ENCODE measurements around the gene POU1F1. TPM values are rescaled to one million over a fixed set of nuclear protein-coding genes. Genes with fewer than 3 reads are reported as not detected.
"Not testable (repeated sequence)": the region's sequence is repeated elsewhere in the genome, so short reads cannot be mapped to it uniquely, and the experiment has no call there.

The POU1F1 gene
- total RNA-seq, result not detected in 2 replicates

GRCh38 chr3:87276484-87276883, at the start of gene POU1F1:
Gene POU1F1 (minus strand): TSS chr3:87276584. CDS start chr3:87276462, 122 bp downstream.
- intact Hi-C loops (cut with micrococcal nuclease), result no loop called here

GRCh38 chr3:87324609-87325008, 48.2 kb upstream of the POU1F1 start:
- intact Hi-C loops (cut with micrococcal nuclease), result no loop called here

- intact Hi-C loops (cut with micrococcal nuclease), result no loop called here
Observed at GRCh38 chr3:87320756-87321626, 44.6 kb upstream of the POU1F1 start.

- intact Hi-C loops (cut with micrococcal nuclease), result no loop called here
Observed at GRCh38 chr3:87318617-87319021, 42.2 kb upstream of the POU1F1 start.

GRCh38 chr3:87317779-87318178, 41.4 kb upstream of the POU1F1 start:
- intact Hi-C loops (cut with micrococcal nuclease), result no loop called here

GRCh38 chr3:87313641-87314040, 37.3 kb upstream of the POU1F1 start:
- intact Hi-C loops (cut with micrococcal nuclease), result no loop called here

- intact Hi-C loops (cut with micrococcal nuclease), result no loop called here
Observed at GRCh38 chr3:87311309-87311708, 34.9 kb upstream of the POU1F1 start.

- intact Hi-C loops (cut with micrococcal nuclease), result no loop called here
Observed at GRCh38 chr3:87309601-87310000, 33.2 kb upstream of the POU1F1 start.

GRCh38 chr3:87307805-87308204, 31.4 kb upstream of the POU1F1 start:
- intact Hi-C loops (cut with micrococcal nuclease), result no loop called here

- intact Hi-C loops (cut with micrococcal nuclease), result no loop called here
Observed at GRCh38 chr3:87305517-87305916, 29.1 kb upstream of the POU1F1 start.

- intact Hi-C loops (cut with micrococcal nuclease), result not testable (repeated sequence)
Observed at GRCh38 chr3:87305031-87305430, 28.6 kb upstream of the POU1F1 start.

GRCh38 chr3:87298111-87298718, 21.8 kb upstream of the POU1F1 start:
- intact Hi-C loops (cut with micrococcal nuclease), result loop anchor here (1.0 to 10.0 kb wide), 7 partner anchors 36 to 882 kb away; partner anchors contain the start of gene HTR1F

- intact Hi-C loops (cut with micrococcal nuclease), result no loop called here
Observed at GRCh38 chr3:87288446-87288845, 12.1 kb upstream of the POU1F1 start.

- intact Hi-C loops (cut with micrococcal nuclease), result no loop called here
Observed at GRCh38 chr3:87287011-87287410, 10.6 kb upstream of the POU1F1 start.

GRCh38 chr3:87272718-87273341, 3.6 kb downstream of the POU1F1 start:
- intact Hi-C loops (cut with micrococcal nuclease), result no loop called here

GRCh38 chr3:87270908-87271700, 5.3 kb downstream of the POU1F1 start:
- intact Hi-C loops (cut with micrococcal nuclease), result loop anchor here (1.0 kb wide), 1 partner anchor 11 kb away; no protein-coding TSS in a partner anchor

GRCh38 chr3:87269723-87270122, 6.7 kb downstream of the POU1F1 start:
- intact Hi-C loops (cut with micrococcal nuclease), result no loop called here

- intact Hi-C loops (cut with micrococcal nuclease), result no loop called here
Observed at GRCh38 chr3:87268646-87269211, 7.7 kb downstream of the POU1F1 start.

- intact Hi-C loops (cut with micrococcal nuclease), result no loop called here
Observed at GRCh38 chr3:87267953-87268645, 8.3 kb downstream of the POU1F1 start.

GRCh38 chr3:87261925-87262324, 14.5 kb downstream of the POU1F1 start:
- intact Hi-C loops (cut with micrococcal nuclease), result loop anchor here (2.0 to 5.0 kb wide), 3 partner anchors 35 to 743 kb away; partner anchors contain the start of gene CHMP2B

Data from T-helper 1 cell treated with Interleukin-12 subunit alpha and Interleukin-12 subunit beta and Interleukin-4 antibody, amounts not matched to agents 30 ng/mL and 1 ng/mL, for 36 hours (primary cell).